GM21526 (cell line): ENCODE results near the gene EEPD1.
"Not testable (repeated sequence)": the region's sequence is repeated elsewhere in the genome, so short reads cannot be mapped to it uniquely, and the experiment has no call there.

Experiments used
- ATAC-seq: cut with Tn5 transposase; IDR thresholded peaks from one replicate; pipeline ENCODE4 v1.9.1; 2021; ENCODE audit warnings: moderate library complexity; ENCODE audit not compliant: unreplicated experiment, low FRiP score

Gene EEPD1

DNA sequence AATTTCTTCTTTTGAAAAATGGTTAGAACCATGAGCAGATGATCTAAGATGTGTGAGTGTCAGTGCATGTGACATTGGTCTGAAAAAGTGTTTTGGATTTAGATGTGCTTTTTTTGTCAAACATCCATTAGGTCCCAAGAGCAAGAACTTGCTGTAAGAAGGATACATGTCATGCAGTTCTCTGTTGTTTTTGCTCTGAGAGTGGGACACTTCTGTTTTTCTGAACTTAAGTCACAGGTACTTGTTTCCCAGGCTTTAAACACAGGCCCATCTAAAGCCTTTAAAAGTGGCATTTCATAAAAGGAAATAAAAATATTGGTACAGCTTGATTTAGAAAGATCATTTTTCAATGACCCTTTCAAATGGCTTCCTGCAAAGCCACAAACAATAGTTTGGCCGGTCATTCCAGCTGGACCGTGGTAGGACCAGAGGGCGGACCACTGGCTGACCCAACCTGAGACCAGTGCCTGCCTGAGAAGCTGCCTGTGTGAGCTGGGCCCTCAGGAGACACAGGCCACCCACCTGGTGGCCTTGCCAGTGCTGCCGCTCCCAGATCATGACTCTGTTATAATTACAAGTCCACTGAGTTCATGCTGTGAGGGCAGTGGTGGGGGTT lies 92.7 kb downstream of the EEPD1 start:
- no peak for ATAC-seq

DNA sequence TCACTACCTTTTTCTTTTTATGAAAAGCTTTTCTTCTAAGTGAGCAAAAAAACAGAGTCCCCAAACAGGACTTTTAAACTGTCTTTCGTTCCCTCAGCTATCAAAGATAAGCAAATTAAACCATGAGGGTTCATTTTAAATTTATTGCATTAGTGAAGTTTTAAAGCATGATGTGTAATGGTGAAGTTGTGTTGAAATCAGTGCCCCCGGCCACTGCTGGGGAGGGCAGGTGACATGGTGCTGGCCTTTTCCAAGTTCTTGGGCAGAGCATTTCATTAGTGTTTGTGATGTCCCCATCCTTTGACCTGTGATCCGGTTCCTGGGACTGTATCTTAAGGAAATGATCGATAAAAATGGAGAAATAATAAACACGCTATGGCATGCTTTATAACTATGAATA lies 96.0 kb downstream of the EEPD1 start:
- no peak for ATAC-seq

DNA sequence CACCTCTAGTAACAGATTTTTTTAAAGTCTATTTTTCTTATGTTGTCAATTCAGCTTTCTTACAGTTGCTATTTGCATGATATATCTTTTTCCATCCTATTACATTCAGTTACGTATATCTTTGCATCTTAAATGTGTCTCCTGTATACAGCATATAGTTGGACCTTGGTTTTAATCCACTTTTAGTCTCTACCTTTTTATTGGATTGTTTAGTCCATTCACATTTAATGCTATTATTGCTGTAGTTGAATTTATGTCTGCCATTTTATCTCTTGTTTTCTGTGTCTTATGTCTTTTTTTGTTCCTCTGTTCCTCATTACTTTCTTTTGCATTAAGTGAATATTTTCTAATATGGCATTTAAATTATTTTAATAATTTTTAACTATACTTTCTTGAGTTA lies 100.6 kb downstream of the EEPD1 start:
- ATAC-seq = no peak

DNA sequence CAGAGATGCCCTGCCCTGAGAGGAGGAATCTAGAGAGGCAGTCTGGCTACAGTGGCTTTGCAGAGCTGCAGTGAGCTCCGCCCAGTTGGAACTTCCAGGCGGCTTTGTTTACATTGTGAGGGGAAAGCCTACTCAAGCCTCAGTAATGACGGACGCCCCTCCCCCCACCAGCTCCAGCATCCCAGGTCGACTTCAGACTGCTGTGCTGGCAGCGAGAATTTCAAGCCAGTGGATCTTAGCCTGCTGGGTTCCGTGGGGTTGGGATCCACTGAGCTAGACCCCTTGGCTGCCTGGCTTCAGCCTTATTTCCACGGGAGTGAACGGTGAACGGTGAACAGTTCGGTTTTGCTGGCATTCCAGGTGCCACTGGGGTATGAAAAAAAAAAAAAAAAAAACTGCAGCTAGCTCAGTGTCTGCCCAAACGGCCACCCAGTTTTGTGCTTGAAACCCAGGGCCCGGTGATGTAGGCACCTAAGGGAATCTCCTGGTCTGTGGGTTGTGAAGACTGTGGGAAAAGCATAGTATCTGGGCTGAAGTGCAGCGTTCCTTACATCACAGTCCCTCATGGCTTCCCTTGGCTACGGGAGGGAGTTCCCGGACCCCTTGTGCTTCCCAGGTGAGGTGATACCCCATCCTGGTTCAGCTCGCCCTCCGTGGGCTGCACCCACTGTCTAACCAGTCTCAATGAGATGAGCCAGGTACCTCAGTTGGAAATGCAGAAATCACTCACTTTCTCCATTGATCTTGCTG lies 105.6 kb downstream of the EEPD1 start:
- ATAC-seq = not testable (repeated sequence)

DNA sequence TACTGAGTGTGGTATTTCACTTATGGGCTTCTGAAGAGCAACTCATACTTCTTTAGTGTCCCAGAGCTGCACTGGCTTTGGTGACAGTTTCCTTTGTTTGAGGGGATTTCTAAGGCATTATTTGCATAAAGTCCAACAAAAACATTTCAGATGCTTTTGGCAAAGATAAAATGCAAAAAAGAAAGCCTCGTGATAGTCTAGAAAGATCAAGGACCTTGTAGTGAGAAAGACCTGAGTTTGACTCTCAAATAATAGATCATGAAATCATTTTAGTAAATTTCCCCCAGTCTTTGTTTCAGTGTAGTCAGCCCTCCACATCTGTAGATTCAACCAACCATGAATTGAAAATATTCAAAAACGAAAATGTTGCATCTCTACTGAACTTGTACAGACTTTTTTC lies 107.4 kb downstream of the EEPD1 start:
- ATAC-seq = no peak

DNA sequence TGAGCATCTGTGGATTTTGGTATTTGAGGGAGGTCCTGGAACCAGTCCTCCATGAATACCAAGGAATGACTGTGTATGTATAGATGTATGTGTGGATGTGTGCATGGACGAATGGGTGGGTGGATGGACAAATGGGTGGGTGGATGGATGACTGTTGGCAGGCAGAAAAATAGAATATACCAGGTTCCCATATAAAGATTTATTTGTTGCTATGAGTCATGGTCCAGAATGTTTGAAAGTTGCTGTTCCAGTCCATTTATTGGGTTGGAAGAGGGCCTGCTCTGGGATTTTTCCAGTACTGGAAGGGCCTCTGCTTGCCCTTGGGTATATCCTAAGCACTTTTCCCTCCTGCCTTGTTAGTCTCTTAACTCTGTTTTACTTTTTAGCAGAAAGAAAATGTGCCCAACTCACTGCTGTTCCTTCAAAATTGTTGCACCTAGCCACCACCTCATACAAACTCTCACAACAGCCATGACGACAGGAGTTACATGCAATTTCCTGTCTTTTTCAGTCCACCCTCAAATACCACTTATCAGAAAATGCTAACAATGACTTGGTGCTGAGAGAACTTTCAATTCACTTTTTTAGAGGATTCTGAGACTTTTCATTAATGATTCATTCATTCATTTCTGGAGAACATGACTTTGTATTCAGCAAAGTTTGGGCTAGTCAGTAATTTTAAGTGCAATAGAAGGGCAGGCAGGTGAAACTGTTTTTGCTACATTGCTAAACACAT lies 108.1 kb downstream of the EEPD1 start:
- no peak for ATAC-seq

DNA sequence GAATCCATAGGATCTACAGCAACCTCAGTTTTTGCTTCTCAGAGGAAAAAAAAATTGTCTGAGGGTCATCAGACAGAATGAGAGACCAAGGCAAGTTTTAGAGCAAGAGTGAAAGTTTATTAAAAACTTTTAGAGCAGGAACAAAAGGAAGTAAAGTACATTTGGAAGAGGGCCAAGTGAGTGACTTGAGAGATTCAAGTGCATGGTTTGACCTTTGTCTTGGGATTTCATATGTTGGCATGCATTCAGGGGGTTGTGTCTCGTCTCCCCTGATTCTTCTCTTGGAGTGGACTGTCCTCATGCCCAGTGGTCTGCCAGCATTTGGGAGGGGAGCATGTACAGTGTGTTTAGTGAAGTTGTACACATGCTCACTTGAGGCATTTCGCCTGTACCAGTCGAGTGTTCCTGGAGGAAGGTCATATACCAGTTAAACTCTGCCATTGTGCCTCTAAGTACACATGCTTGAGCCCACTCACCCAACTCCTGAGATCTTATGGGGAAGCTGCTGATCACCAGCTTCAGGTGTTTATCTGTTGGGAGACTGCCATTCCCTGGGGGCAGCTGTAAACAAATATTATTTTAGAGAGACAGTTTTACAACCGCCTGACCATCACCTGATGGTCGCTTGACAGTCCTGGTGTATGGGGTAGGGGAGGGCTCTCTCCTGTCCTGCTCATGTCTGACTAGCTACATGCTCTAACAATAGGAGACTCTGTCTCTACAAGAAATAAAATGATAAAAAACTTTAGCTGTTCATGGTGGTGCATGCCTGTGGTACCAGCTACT lies 109.4 kb downstream of the EEPD1 start:
- no peak for ATAC-seq

DNA sequence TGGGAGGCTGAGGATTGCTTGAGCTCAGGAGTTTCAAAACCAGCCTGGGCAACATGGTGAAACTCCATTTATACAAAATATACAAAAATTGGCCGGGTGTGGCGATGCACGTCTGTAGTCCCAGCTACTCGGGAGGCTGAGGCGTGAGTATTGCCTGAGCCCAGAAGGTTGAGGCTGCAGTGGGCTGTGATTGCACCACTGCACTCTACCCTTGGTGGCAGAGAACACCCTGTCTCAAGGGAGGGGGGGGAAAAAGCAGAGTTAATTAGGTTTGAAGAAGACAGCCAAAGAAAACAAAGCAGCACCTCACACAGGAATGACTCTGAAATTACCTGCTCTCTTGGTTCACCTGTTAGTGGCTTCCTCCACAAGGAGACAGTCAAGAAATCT lies 110.0 kb downstream of the EEPD1 start:
- ATAC-seq = no peak

DNA sequence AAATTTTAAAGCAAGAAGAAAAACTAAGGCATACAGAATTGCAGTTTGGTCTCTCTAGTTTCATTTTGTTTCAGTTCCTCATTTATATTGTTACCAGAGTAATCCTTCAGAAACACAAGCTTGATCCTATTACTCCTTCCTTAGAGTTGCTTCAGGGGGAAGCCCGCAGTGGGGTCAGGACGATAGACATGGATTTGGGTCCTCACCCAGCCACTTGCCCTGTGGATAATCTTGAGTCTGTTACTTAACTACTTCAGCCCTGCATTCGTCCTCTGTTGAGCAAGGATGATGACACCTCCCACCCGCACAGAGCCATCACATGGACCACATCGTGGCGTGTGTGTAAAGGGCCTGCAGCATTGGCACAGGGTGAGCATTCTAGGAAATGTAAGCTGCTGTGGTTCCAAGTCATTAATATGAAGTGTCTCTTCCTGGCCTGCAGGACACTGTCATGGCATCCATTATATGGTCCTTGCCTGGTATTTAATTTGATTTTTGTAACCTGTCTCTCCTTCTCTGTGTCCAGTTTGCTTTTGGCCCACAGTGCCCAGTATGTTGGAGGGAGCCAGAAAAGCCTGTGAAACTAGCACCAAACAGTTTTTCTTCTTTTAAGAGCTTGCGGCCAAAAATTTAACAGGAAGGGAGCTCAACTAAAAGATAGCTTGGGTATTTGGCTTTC lies 111.2 kb downstream of the EEPD1 start:
- ATAC-seq = peak; percentile 58

DNA sequence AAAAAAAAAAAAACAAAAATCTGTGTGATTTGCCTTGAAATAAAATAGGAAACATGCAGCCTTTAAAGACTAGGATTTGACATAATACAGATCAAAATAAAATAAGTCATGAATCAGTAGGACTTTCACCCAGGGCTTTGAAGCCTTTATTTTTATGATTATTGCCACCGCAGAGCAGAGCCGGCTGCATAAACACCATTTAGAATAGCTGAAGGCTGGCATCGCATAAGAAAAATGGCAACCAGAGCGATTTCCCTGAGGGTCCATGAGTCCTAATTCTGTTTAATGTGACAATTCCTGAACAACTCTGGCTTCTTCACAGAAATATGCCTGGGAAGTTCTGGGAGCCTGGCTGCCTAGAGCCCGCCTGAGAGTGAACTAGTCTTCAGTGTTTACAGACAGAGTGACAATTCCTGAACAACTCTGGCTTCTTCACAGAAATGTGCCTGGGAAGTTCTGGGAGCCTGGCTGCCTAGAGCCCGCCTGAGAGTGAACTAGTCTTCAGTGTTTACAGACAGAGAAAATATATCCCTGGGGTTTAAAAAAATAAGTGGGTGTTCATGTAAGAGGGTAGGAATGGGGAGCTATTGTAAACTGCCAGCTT lies 112.0 kb downstream of the EEPD1 start:
- no peak for ATAC-seq

DNA sequence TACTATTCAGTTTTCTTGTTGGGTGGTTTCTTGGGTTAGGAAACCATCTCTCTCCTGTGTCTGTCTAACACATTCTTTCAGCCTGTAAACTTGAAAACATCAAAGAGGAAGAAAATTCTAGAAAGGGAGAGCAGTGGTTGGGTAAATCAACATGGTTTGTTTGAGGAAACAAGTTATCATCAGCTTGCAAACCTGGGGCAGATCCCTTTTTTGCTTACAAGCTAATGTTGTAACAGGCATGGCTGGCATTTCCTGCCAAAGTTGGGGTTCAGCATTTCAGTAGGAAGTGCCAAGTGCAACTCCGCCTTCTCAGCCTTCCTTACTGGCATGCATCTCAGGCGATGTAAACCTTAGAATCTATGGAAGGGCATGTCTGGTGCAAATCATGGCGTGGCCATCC lies 112.6 kb downstream of the EEPD1 start:
- ATAC-seq = no peak

DNA sequence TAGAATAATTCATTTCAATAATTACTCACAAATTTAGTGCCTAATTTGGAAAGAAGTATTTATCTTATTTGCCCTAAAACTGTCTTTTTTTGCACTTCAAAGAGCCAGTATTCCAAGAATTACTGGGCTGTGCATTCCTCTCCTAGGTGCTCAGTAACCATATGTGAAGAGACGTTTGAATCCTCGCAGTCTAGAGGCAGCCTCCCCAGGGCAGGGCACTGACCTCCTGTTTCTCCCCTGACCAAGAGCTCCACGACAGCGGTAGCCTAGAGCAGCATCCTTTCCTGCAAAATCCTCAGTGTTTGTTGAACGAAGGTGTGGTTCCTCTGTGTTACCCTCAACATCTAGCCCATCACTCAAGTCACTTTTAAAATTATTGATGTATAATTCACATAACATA lies 113.1 kb downstream of the EEPD1 start:
- no peak for ATAC-seq

DNA sequence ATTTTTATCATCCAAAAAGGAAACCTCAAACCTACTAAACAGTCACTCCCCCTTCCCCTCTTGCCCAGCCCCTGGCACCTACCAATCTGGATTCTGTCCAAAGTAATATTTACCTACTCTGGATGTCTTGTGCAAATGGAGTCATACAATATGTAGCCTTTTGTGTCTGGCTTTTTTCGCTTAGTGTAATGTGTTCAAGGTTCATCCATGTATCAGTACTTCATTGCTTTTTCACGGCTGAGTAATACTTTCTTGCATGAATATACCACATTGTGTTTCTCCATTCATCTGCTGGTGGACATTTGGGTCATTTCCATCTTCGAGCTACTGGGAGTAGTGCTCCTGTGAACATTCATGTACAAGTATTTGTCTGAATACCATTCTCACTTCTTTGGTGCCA lies 113.6 kb downstream of the EEPD1 start:
- no peak for ATAC-seq

DNA sequence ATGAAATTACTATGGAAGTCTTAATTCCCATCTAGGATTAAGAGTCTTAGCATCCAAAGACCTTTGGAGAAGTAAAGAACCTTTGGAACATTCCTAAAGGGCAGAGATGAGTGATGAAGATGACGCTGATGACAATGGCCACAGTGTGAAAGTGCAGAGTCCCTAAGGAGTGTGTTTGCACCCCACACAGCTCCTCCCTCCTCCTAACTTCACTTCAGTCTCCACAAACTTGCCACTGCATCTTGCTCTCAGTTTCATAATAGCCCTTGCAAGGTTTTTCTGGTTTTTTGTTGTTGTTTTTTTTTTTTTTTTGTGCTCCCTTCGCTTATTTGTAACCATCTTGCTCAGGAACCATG lies 119.1 kb downstream of the EEPD1 start:
- no peak for ATAC-seq

DNA sequence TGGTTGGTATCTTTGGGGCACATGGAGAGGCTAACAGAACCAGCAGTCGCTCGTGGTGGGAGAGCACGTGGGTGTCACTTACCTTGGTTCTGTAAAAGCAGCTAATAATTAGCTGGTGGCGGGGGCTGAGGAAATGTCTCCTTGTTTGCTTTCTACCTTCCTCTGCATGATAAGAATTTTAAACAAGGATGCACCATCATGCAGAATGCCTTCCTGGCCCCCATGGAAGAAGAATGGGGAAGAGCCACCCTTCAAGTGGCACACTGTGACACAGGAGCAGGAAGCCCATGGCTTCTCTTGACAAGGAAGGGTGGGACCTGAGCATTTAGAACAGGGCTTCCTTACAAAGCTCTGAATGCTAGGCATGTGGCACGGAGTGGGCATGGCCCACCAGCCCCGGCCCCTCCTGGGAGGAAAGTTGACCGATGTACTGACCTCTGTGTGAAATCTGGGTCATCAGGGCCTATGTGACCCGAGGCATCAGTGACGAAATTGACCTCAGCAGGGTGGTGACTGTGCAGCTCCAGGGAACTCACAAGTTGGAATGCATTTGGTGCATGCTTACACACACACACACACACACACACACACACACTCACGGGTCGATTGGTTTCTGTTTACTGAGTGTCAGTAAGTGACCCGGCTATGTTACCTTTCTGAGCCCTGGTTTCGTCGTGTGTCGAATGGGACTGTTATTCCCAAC lies 119.7 kb downstream of the EEPD1 start:
- no peak for ATAC-seq

DNA sequence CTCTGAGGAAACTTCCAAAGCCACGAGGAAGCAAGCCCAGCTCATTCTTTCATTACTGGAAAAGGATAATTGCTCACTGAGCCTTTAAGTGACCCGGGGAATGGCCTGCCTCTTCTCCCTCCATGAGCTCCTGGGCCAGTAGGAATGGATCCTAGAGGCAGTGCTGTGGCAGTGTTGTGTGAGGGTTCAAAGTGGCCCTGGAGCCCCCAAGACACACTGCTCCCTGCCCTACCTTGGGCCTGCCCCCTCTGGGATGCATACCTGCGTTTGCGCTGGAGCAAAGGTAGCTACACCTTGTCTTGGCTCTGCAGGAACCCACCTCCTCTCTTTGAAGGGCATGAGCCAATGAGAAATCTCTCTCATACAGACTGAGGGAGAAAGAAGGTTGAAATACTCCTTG lies 120.8 kb downstream of the EEPD1 start:
- ATAC-seq = no peak

DNA sequence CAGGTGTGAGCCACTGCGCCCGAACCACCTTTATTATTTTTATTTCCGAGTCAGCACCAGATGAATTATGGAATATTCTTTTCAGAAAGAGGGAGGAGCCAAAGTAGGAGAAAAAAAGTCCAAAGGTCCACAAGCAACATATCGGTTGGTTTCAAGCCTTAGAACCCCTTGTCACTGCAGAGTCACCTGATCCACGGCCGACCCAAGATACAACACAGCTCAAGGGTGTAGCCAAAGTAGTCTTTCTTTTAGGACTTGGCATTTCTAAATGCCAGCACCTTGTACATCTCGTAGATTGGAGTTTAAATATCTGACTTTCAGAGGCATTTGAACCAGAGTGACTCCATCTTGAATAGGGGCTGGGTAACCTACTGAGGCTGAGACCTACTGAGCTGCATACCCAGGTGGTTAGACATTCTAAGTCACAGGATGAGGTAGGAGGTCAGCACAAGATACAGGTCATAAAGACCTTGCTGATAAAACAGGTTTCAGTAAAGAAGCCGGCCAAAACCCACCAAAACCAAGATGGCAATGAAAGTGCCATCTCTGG lies 122.8 kb downstream of the EEPD1 start:
- no peak for ATAC-seq

DNA sequence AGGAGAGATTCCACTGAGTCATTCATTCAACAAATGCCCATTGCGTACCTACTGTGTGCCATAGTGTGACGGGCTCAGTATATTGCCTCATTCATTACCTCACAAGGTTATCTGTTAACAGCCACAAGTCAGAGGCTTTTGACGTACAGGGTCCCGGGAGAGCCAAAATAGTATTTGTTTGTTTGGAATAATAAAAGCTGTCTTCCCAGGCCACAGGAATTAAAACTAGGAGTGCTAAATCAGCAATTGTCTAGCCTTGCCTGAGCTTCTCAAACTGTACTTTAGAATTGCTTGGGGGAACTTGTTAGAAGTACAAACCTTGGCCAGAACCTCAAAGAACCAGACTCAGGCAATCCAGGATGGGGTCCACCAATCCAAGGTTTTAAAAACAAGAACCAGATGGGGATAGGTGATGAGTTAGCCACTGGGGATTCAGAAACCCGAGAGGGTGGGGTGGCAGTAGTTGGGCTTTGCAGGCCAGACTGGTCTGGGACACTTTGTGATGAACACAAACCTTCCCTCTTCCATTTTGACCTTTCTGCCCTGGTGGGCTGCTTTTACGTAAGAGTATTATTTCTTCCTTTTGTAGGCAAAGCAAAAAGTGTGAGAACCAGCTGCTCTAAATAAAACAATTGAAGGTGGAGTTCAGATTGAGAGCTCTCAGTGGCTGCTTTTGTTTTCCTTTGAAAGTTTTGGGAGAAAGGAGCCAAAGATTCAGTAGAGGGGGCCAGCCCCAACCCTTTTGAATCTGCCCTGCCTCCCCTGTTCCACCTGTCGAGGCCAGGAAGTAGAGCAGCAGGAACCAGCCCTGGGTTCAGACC lies 123.6 kb downstream of the EEPD1 start:
- no peak for ATAC-seq

DNA sequence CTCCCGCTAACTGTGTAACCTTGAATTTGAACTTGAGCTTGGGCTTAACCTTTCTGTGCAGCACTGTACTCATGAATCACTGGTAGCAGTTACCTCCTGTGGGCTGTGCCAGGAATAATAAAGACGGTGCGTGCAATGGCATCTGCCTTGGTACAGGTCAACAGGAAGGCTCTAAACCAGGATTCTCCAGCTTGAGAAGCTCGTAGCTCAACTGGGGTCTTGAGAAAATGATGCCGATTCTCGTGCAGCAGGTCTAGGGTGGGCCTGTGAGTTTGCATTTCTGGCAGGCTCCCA lies 124.1 kb downstream of the EEPD1 start:
- no peak for ATAC-seq
